ENCODE measurements around the gene KCNJ14.

DNA sequence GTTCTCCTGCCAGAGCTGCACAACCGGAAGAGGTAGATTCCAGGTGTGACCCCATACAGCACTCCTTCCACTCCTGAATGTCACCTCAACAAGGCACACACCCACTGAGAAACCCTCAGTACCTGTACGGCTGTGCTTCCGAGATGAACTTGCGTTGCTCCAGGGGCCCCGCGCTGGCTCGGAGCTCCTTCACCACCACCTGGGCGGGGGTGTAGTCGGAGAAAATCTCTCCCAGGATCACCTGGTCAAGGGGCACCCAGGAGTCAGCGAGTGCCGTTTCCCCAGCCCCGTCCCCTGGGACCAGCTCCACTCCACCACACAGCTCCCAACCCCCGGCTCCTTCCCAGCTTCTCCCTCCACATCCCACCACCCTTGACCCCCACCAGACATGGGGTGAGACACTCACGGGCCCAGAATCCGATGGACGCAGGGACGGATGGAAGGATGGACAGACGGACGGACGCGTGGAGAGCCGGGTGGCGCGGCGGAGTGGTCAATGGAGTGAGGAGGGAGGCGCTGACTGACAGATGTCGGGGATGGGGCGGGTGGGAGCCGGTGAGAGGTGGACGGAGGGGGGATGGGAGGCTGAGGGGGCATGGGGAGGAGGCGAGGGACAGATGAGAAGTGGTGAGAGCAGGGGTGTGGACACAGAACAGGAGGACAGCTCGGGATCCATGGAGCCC is 53.5 kb downstream of the KCNJ14 start:
- TF ChIP-seq POLR2A (IDR thresholded peaks at IDR 0.05) (no peak), POLR2AphosphoS5 (IDR thresholded peaks at IDR 0.05; ENCODE audit: insufficient read depth in 1 of 2, low read depth in 1 of 2) (no peak)
- TF ChIP-seq, protein P1, sequence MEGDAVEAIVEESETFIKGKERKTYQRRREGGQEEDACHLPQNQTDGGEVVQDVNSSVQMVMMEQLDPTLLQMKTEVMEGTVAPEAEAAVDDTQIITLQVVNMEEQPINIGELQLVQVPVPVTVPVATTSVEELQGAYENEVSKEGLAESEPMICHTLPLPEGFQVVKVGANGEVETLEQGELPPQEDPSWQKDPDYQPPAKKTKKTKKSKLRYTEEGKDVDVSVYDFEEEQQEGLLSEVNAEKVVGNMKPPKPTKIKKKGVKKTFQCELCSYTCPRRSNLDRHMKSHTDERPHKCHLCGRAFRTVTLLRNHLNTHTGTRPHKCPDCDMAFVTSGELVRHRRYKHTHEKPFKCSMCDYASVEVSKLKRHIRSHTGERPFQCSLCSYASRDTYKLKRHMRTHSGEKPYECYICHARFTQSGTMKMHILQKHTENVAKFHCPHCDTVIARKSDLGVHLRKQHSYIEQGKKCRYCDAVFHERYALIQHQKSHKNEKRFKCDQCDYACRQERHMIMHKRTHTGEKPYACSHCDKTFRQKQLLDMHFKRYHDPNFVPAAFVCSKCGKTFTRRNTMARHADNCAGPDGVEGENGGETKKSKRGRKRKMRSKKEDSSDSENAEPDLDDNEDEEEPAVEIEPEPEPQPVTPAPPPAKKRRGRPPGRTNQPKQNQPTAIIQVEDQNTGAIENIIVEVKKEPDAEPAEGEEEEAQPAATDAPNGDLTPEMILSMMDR (IDR thresholded peaks at IDR 0.05): no peak

Measured in vagina (tissue), 2 donors.